Right lung (tissue), 5 donors: ENCODE results near the gene C3orf70. TPM values are rescaled to one million over a fixed set of nuclear protein-coding genes. Genes with fewer than 3 reads are reported as not detected.

Source experiments
- DNase-seq, 2 donors: peaks; one replicate each; pipeline ENCODE4 v3.0.0-alpha.2; 2013
- polyA plus RNA-seq, 5 donors: library from polyadenylated mRNA; unstranded; fragments of 120-200 nt; gene quantifications; one replicate each; pipeline versions ENCODE4 v1.2.1 to v1.2.3, GENCODE V29; 2013; ENCODE audit warnings: inconsistent platforms in 1 of 5, low replicate concordance in 1 of 5; ENCODE audit not compliant: insufficient read length in 5 of 5, insufficient read depth in 1 of 5

C3orf70 gene
- polyA plus RNA-seq, 5 donors, result 4.0 to 6.3 (median 4.9) TPM

- no peak for DNase-seq
These were observed 63.1 kb downstream of the C3orf70 start for GRCh38 chr3:185089751-185090150.

DNA sequence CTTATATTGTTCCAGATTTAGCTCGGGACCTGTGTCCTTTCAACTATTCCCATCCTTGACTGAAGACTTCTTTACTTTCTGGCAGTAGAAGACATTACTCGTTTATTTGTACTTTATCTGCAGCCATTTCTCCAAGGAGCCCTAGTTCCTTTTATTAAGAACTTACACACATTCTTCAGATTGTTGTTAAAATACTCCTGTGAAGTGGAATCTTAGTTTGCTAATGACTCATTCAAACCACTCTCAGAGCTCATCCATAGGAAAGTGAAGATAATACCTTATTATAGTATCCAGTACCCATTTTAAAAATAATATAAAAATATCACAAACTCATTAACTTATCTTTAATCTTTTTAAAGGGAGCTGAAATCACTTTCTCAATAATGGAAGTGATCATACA, 63.5 kb downstream of the C3orf70 start:
- no peak for DNase-seq

DNA sequence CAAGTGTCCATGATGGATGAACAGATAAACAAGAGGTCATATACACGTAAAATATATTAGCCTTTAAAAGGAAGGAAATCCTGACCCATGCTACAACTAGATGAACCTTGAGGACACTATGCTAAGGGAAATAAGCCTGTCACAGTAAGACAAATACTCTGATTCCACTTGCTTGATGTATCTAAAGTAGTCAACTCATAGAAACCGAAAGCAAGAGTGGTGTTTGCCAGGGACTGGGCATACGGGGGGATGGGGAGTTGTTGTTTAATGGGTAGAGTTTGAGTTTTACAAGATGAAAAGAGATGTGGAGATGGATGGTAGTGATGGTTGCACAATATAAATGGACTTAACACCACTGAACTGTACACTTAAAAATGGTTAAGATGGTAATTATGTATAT, 65.4 kb downstream of the C3orf70 start:
- DNase-seq, result no peak

DNA sequence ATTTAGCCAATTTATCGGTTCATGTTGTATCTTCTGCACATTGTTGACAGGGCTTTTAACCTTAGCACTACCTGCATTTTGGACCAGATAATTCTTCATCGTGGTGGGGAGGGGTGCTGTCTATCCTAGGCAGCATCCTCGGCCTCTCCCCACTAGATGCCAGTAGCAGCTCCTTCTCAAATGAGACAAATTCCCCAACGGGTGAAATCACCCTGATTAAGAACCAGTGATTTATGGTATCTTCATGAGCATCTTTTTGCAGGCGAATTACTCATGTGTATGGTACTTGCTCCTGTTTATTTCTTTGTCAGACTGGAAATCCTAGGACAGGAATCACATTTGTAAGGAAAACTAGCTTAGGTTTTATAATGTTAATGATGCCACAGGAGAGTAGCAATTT, 68.0 kb downstream of the C3orf70 start:
- no peak for DNase-seq

- DNase-seq, result no peak
These were observed 68.5 kb downstream of the C3orf70 start for GRCh38 chr3:185084402-185084801.

GRCh38 chr3:185082829-185083228, 70.0 kb downstream of the C3orf70 start:
- no peak for DNase-seq

DNA sequence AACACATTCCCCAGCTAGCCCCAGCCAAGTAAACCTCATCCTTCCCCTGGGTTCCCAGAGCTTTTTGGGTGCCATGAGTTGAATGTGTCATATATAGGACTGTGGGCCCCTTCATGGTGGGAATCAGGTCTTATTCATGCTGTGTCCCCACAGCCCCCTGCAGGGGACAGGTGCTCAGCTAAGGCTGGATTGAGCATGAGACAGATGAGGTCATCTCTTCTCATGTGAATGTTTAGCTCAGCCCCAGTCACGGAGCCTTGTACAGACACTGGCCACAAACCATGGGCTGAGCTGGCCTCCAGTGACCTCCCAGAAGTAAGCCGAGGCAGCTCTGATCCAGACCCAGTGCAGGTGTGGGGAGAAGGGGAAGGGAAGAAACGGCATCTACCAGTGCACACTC, 70.7 kb downstream of the C3orf70 start:
- DNase-seq, result no peak

- no peak for DNase-seq
These were observed 71.3 kb downstream of the C3orf70 start for GRCh38 chr3:185081521-185081920.

DNA sequence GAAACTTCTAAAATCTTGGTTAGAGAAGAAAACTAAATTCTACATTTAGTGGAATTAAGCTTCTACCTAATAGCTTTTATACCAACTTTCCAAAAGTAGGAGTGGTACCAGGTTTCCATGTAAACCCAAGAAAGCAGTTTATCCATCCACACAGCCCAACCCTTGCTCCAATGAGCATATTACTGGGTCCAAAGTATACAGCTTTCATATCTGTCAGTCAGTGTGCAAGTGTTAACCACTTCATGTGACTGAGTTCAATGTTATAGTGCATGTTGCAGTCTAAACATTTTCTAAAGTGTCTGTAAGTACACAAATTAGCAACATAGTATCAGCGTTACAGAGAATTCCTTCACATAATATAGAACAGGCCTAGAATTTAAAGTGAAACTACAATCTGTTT, 73.2 kb downstream of the C3orf70 start:
- no peak for DNase-seq

- DNase-seq, result no peak
These were observed 76.6 kb downstream of the C3orf70 start for GRCh38 chr3:185076219-185076618.

DNA sequence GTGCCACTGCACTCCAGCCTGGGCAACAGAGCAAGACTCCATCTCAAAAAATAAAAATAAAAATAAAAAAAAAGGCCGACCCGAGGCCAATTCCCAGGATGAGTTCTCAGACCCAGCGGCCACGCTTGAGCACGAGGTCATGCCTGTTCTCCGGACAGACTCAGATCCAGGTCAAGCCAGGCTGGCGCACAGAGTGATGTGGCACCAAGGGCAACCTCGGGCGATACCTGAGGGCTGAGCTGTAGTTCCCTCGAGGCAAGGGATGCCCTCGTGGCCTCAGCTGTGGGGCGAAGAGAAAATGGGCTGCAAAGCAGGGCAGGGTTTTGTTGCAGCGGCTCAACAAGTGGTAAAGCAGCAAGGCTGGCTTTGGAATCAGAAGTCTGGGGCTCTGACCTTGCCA, 77.3 kb downstream of the C3orf70 start:
- DNase-seq, result no peak

DNA sequence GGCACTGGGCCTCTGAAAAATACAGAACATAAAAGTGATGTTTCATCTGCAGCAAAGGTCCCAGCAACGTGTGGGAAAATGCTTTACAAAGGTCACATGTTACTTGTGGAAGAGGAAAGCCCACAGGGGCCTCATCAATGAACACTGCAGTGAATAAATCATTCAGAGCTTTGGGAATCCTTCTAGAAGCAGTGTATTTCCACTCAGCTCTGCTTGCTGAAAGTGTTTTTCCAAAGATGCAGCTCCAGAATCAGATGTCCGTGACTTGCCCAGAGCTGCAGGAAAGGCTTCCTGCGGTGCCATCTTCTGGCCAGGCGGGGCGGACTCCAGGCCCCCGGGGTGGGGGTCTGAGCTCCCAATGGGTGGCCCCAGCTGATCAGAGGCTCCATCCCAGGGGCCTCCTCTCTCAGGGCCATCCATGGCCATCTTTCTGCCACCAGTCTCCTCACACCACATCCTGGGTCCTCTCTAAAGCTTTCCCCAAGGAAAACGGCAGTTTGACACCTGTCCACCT, 81.5 kb downstream of the C3orf70 start:
- no peak for DNase-seq

GRCh38 chr3:185070491-185071286, 82.2 kb downstream of the C3orf70 start:
- no peak for DNase-seq

GRCh38 chr3:185069037-185070030, 83.5 kb downstream of the C3orf70 start:
- DNase-seq, result no peak

DNA sequence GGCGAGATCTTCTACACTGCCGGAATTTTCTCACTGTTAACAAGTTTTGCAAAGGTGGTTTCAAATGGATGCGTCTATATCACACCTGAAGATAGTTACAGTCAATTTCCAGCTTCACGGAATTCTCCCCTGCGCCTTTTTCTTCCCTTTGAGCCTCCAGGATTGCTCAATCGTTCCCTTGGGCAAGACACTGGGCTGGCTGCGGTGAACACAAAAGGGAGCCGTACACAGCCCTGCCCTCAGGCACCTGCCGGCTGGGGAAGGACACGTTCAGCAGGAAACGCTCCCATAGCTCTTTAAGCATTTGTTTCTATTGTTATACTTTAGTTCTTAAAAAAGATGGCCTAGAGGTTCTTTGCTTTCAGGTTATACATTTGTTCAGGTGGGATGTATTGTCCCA, 85.7 kb downstream of the C3orf70 start:
- no peak for DNase-seq

DNA sequence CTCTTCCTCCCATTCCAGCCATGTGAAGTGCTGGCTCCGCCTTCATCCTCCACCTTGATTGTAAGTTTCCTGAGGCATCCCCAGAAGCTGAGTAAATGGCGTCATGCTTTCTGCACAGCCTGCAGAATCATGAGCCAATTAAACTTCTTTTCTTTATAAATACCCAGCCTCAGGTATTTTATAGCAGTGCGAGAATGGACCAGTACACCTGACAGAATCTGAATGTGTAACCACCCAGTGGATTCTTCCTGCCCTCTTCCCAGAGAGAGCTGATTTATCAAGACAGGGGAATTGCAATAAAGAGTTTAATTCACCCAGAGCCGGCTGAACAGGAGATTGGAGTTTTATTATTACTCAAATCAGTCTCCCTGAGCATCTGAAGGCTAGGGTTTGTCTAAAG, 86.6 kb downstream of the C3orf70 start:
- no peak for DNase-seq

DNA sequence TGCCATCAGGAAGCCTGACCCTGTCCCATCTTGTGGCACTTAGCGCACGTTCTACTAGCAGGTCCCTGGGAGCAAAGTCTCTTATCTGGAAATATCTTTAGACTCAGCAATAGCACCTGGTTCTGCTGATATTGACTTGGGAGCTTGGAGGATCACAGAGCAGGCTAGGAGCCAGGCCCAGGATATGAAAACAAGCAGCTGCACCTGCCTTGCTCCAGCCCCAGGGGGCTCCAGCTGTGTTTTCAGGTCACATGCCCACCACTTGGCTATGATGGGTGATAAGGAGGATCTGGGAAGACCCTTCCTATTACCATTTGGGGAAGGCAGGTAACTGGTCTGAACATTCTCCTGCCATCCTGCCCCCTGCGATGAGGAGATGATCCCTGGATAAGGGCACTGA, 87.8 kb downstream of the C3orf70 start:
- no peak for DNase-seq

GRCh38 chr3:185063431-185063830, 89.4 kb downstream of the C3orf70 start:
- no peak for DNase-seq

GRCh38 chr3:185062191-185062590, 90.7 kb downstream of the C3orf70 start:
- DNase-seq, result no peak

GRCh38 chr3:185060655-185061054, 92.2 kb downstream of the C3orf70 start:
- DNase-seq, result no peak

GRCh38 chr3:185059766-185060165, 93.1 kb downstream of the C3orf70 start:
- no peak for DNase-seq

- DNase-seq, result no peak
These were observed 94.1 kb downstream of the C3orf70 start for GRCh38 chr3:185058796-185059195.

GRCh38 chr3:185057829-185058228, 95.0 kb downstream of the C3orf70 start:
- DNase-seq, result no peak
